Loucy (cell line): ENCODE data around the gene MAP2.

ENCODE experiments used
- H2AFZ ChIP-seq: fragments of 200-600 bp; sonication (generic); 2 replicates; pipeline ENCODE4 v1.6.0; 2016; ENCODE audit warnings: antibody characterized with exemption, mild to moderate bottlenecking, low read length, moderate library complexity
- H3F3A ChIP-seq: fragments of 200-600 bp; 2 replicates; pipeline ENCODE4 v1.6.0; 2016; ENCODE audit warnings: antibody characterized with exemption, low read depth, mild to moderate bottlenecking
- H3K27me3 ChIP-seq: fragments of 200-600 bp; sonication (generic); 2 replicates; pipeline ENCODE4 v1.6.1; 2014; ENCODE audit warnings: low read length, mild to moderate bottlenecking; ENCODE audit not compliant: insufficient read depth, poor library complexity, severe bottlenecking
- H3K36me3 ChIP-seq: fragments of 200-600 bp; sonication (generic); 2 replicates; pipeline ENCODE4 v1.6.1; 2016; ENCODE audit warnings: low read length; ENCODE audit not compliant: insufficient read depth
- H3K4me1 ChIP-seq: fragments of 200-600 bp; sonication (generic); 2 replicates; pipeline ENCODE4 v1.5.1; 2014; ENCODE audit warnings: low read length, mild to moderate bottlenecking; ENCODE audit not compliant: insufficient read depth, poor library complexity, severe bottlenecking
- H3K4me2 ChIP-seq: fragments of 200-600 bp; sonication (generic); 2 replicates; pipeline ENCODE4 v1.6.0; 2014; ENCODE audit warnings: antibody characterized with exemption, low read length, low read depth, mild to moderate bottlenecking; ENCODE audit not compliant: poor library complexity, severe bottlenecking
- H3K4me3 ChIP-seq: fragments of 200-600 bp; sonication (generic); 2 replicates; pipeline ENCODE4 v1.5.1; 2014; ENCODE audit warnings: low read length, mild to moderate bottlenecking, mixed read lengths; ENCODE audit not compliant: poor library complexity, severe bottlenecking
- H3K79me2 ChIP-seq: fragments of 200-600 bp; sonication (generic); 2 replicates; pipeline ENCODE4 v1.6.1; 2014; ENCODE audit warnings: low read length; ENCODE audit not compliant: insufficient read depth
- H3K9ac ChIP-seq: fragments of 200-600 bp; sonication (generic); 2 replicates; pipeline ENCODE4 v1.6.0; 2014; ENCODE audit warnings: mild to moderate bottlenecking, low read depth, low read length, moderate library complexity; ENCODE audit not compliant: poor library complexity, severe bottlenecking
- H3K9me2 ChIP-seq: fragments of 200-600 bp; sonication (generic); replicated peaks from 2 replicates; pipeline ENCODE4 v1.6.1; 2016; ENCODE audit warnings: low read depth, low read length, mixed read lengths
- H3K9me3 ChIP-seq: fragments of 200-600 bp; sonication (generic); 2 replicates; pipeline ENCODE4 v1.6.1; 2014; ENCODE audit warnings: mild to moderate bottlenecking, antibody characterized with exemption, low read length, low read depth; ENCODE audit not compliant: insufficient read depth
- H4K20me1 ChIP-seq: fragments of 200-600 bp; sonication (generic); 2 replicates; pipeline ENCODE4 v1.6.0; 2014; ENCODE audit warnings: antibody characterized with exemption, low read length, mild to moderate bottlenecking; ENCODE audit not compliant: insufficient read depth, poor library complexity, severe bottlenecking
- EZH2phosphoT487 ChIP-seq: fragments of 200-600 bp; IDR thresholded peaks from 2 replicates; pipeline ENCODE4 v1.6.1; 2018; ENCODE audit warnings: antibody characterized with exemption, mild to moderate bottlenecking, moderate library complexity, borderline replicate concordance
- TF ChIP-seq, protein P1 (sequence below): fragments of 200-600 bp; sonication (generic); conservative IDR thresholded peaks from 2 replicates; pipeline ENCODE4 v1.5.1; 2014; ENCODE audit warnings: mild to moderate bottlenecking, antibody characterized with exemption, low read length

Gene MAP2

DNA sequence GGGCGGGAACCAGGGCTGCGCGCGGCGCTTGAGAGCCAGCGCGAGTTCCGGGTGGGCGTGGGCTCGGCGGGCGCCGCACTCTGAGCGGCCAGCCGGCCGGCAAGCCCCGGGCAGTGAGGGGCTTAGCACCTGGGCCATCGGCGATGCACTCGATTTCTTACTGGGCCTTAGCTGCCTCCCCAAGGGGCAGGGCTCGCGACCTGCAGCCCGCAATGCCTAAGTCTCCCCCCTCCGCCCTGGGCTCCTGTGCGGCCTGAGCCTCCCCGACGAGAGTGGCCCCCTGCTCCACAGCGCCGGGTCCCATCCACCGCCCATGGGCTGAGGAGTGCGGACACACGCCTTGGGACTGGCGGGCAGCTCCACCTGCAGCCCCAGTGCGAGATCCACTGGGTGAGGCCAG lies 36.5 kb upstream of the MAP2 start:
- Histone ChIP-seq H3F3A (no peaks in the 10 kb centered on the region), H3K9me3 (no peaks in the 10 kb centered on the region), H3K4me1 (no peaks in the 10 kb centered on the region), H3K4me3 (no peak overlapping the region), H3K4me2 (no peak overlapping the region), H3K36me3 (no peaks in the 10 kb centered on the region), H3K79me2 (no peaks in the 10 kb centered on the region), H2AFZ (no peak overlapping the region), H3K9ac (no peak overlapping the region), H4K20me1 (no peaks in the 10 kb centered on the region), H3K9me2 (no peaks in the 10 kb centered on the region), H3K27me3 (no peaks in the 10 kb centered on the region)
- TF ChIP-seq, protein P1, sequence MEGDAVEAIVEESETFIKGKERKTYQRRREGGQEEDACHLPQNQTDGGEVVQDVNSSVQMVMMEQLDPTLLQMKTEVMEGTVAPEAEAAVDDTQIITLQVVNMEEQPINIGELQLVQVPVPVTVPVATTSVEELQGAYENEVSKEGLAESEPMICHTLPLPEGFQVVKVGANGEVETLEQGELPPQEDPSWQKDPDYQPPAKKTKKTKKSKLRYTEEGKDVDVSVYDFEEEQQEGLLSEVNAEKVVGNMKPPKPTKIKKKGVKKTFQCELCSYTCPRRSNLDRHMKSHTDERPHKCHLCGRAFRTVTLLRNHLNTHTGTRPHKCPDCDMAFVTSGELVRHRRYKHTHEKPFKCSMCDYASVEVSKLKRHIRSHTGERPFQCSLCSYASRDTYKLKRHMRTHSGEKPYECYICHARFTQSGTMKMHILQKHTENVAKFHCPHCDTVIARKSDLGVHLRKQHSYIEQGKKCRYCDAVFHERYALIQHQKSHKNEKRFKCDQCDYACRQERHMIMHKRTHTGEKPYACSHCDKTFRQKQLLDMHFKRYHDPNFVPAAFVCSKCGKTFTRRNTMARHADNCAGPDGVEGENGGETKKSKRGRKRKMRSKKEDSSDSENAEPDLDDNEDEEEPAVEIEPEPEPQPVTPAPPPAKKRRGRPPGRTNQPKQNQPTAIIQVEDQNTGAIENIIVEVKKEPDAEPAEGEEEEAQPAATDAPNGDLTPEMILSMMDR, result no peak
- TF ChIP-seq EZH2phosphoT487, result no peak

DNA sequence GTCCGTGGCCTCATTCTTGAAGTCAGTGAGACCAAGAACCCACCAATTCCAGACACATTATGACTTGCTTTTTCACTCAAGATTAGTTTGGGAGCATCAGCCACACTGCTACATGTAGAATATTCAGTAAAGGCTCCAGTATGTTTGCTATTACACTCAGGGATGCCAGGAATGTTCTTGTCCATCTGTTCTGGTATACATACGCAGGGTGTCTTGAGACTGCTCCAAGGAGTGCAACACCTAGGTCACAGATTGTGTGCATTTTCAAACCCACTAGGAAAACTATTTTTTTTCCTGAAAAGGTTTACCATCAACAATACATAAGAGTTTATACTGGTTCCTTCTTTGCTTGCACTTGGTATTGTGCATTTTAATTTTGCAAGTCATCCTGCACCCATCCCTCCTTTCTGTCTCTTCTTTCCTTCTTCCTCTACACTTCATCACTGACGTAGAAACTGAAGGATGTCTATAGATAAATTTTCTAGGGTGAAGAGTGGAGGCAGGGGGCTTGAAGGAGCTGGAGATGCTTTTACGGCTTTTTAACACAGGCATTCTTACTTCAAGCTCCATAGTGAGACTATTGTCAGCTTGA lies 35.3 kb upstream of the MAP2 start:
- Histone ChIP-seq H3K4me3 (no peak overlapping the region), H3K4me2 (no peak overlapping the region), H3K9ac (no peak overlapping the region), H3K79me2 (no peaks in the 10 kb centered on the region), H3K4me1 (no peaks in the 10 kb centered on the region), H3K9me2 (no peaks in the 10 kb centered on the region), H4K20me1 (no peaks in the 10 kb centered on the region), H3K27me3 (no peaks in the 10 kb centered on the region), H2AFZ (no peak overlapping the region), H3K36me3 (no peaks in the 10 kb centered on the region), H3F3A (no peaks in the 10 kb centered on the region), H3K9me3 (no peaks in the 10 kb centered on the region)
- TF ChIP-seq, protein P1, result no peak
- TF ChIP-seq EZH2phosphoT487, result no peak

DNA sequence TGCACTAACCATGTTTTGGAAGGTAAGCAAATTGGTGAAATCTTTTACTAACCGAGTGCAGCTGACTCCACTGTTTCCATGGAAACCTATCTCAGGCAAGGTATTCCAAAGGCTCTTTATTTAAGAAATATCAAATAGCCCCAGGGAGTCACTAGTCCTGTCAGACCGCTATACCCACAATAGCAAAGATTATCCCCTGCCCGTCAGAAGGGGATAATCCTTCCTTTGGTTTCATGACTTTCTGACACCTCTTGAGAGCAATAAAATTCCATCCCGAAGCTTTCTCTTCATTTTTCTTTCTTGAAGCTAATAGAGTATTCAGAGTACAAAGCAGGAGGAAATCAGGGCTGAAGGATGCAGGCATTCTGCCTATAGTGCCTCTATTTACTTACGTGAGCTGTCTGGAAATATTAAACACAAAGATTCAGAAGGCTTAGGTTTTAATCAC lies 34.7 kb upstream of the MAP2 start:
- TF ChIP-seq, protein P1, result no peak
- no peak for TF ChIP-seq EZH2phosphoT487
- Histone ChIP-seq H3F3A (no peaks in the 10 kb centered on the region), H3K9me3 (no peaks in the 10 kb centered on the region), H2AFZ (no peak overlapping the region), H3K36me3 (no peaks in the 10 kb centered on the region), H3K4me1 (no peaks in the 10 kb centered on the region), H3K79me2 (no peaks in the 10 kb centered on the region), H3K9me2 (no peaks in the 10 kb centered on the region), H3K4me3 (no peak overlapping the region), H3K4me2 (no peak overlapping the region), H3K27me3 (no peaks in the 10 kb centered on the region), H3K9ac (no peak overlapping the region), H4K20me1 (no peaks in the 10 kb centered on the region)
